GM18861 (cell line): ENCODE measurements around the gene SAP30BP.

Source experiments
- ATAC-seq: cut with Tn5 transposase; IDR thresholded peaks from one replicate; pipeline ENCODE4 v1.9.1; 2021; ENCODE audit not compliant: unreplicated experiment

Gene SAP30BP

GRCh38 chr17:75666959-75667790 is at the start of gene SAP30BP, which contains the start of gene RECQL5:
Gene SAP30BP, plus strand, starts transcription at chr17:75667338. Its CDS starts 35 bp downstream, at chr17:75667373.
Gene RECQL5, minus strand, starts transcription at chr17:75667154. Its CDS starts 597 bp downstream, at chr17:75666557.
- peak; percentile 44 for ATAC-seq

- ATAC-seq: no peak
Measured at GRCh38 chr17:75617675-75618074, 49.5 kb upstream of the SAP30BP start.

- ATAC-seq: no peak
Measured at GRCh38 chr17:75619506-75620431, 47.4 kb upstream of the SAP30BP start.

- no peak for ATAC-seq
Measured at GRCh38 chr17:75621489-75621888, 45.6 kb upstream of the SAP30BP start.

GRCh38 chr17:75622076-75622475 is 45.1 kb upstream of the SAP30BP start:
- no peak for ATAC-seq

GRCh38 chr17:75622771-75623273 is 44.3 kb upstream of the SAP30BP start:
- ATAC-seq: no peak

GRCh38 chr17:75623386-75623785 is 43.8 kb upstream of the SAP30BP start:
- no peak for ATAC-seq

GRCh38 chr17:75624021-75624420 is 43.1 kb upstream of the SAP30BP start:
- no peak for ATAC-seq

- ATAC-seq: no peak
Measured at GRCh38 chr17:75624714-75625345, 42.3 kb upstream of the SAP30BP start.

- no peak for ATAC-seq
Measured at GRCh38 chr17:75625813-75626486, 41.2 kb upstream of the SAP30BP start.

GRCh38 chr17:75626496-75627038 is 40.6 kb upstream of the SAP30BP start:
- ATAC-seq: no peak

- ATAC-seq: no peak
Measured at GRCh38 chr17:75627094-75627493, 40.0 kb upstream of the SAP30BP start.

- ATAC-seq: no peak
Measured at GRCh38 chr17:75628425-75628824, 38.7 kb upstream of the SAP30BP start.

GRCh38 chr17:75629157-75629556 is 38.0 kb upstream of the SAP30BP start:
- ATAC-seq: no peak

GRCh38 chr17:75630071-75630917 is 36.8 kb upstream of the SAP30BP start:
- no peak for ATAC-seq

- ATAC-seq: no peak
Measured at GRCh38 chr17:75631353-75631752, 35.8 kb upstream of the SAP30BP start.

- no peak for ATAC-seq
Measured at GRCh38 chr17:75632428-75632827, 34.7 kb upstream of the SAP30BP start.

- ATAC-seq: no peak
Measured at GRCh38 chr17:75632863-75633485, 34.2 kb upstream of the SAP30BP start, which contains the start of gene SMIM5. Gene SMIM5, plus strand, starts transcription at chr17:75633434. Its CDS starts 6,768 bp downstream, at chr17:75640202.
